ENCODE results near the gene SKAP2. TPM values are rescaled to one million over a fixed set of nuclear protein-coding genes. Genes with fewer than 3 reads are reported as not detected.

SKAP2 gene
- total and polyA plus RNA-seq, 2 experiments from 2014 or later = 2.5 to 4.4 TPM

DNA sequence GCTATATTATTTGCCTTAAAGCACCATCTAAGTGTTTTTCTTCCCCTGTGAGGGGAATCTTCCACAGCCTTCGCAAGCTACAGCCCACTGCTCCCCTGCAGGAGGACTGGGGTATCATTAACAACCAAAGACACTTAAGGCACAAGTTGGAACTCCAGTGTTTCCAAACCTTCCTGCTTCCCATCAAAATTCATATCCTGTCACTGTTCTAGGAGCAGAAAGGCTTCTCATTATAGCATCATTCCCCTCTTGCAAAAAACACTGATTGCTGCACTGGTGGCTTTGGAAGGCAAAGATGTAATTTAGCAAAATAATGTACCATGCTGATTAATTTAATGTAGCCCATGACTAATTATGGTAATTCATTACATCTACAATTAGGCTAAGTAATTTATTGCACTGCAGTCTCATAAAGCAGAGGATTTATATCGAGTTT lies 207.2 kb downstream of the SKAP2 start:
- Histone ChIP-seq H3K4me2 (peak overlapping the region; percentile 85), H3K27me3 (ENCODE audit: insufficient read depth) (no peaks in the 10 kb centered on the region), H3K4me3 (peak overlapping the region; percentile 52), H3F3A (replicated peaks; ENCODE audit: low read depth) (0 out of 2 replicates have a peak, but pooled peaks cover 3% of the 10 kb centered on the region), H3K36me3 (ENCODE audit: insufficient read depth) (no peaks in the 10 kb centered on the region), H3K27ac (ENCODE audit: low read depth) (no peak overlapping the region), H4K20me1 (replicated peaks; ENCODE audit: insufficient read depth) (no peaks in the 10 kb centered on the region), H2AFZ (no peak overlapping the region), H3K79me2 (replicated peaks; ENCODE audit: insufficient read depth) (no peaks in the 10 kb centered on the region), H3K4me1 (ENCODE audit: insufficient read depth) (peaks cover 70% of the 10 kb centered on the region), H3K9me2 (ENCODE audit: insufficient read depth) (no peaks in the 10 kb centered on the region)
- Mint-ChIP-seq H3K9me3 (no peaks in the 10 kb centered on the region), H3K4me3 (peak overlapping the region; percentile 60), H3K36me3 (ENCODE audit: low read depth) (no peaks in the 10 kb centered on the region), H3K27ac (peak overlapping the region; percentile 74; the same call in 1 of the 2 replicates), H3K4me1 (peaks cover 69% of the 10 kb centered on the region), H3K27me3 (ENCODE audit: insufficient read depth, low read depth, poor library complexity) (peaks cover 2% of the 10 kb centered on the region)
- TF ChIP-seq ZNF331 (CRISPR knock-in tag; IDR thresholded peaks at IDR 0.05; ENCODE audit: low read depth) = no peak
- TF ChIP-seq EZH2phosphoT487 (IDR thresholded peaks at IDR 0.05; ENCODE audit: unreplicated experiment) = no peak
- TF ChIP-seq EZH2 (IDR thresholded peaks at IDR 0.05; ENCODE audit: low read depth, unreplicated experiment) = no peak
- TF ChIP-seq NANOG (IDR thresholded peaks at IDR 0.05; ENCODE audit: borderline replicate concordance) = no peak
- TF ChIP-seq, protein P1, sequence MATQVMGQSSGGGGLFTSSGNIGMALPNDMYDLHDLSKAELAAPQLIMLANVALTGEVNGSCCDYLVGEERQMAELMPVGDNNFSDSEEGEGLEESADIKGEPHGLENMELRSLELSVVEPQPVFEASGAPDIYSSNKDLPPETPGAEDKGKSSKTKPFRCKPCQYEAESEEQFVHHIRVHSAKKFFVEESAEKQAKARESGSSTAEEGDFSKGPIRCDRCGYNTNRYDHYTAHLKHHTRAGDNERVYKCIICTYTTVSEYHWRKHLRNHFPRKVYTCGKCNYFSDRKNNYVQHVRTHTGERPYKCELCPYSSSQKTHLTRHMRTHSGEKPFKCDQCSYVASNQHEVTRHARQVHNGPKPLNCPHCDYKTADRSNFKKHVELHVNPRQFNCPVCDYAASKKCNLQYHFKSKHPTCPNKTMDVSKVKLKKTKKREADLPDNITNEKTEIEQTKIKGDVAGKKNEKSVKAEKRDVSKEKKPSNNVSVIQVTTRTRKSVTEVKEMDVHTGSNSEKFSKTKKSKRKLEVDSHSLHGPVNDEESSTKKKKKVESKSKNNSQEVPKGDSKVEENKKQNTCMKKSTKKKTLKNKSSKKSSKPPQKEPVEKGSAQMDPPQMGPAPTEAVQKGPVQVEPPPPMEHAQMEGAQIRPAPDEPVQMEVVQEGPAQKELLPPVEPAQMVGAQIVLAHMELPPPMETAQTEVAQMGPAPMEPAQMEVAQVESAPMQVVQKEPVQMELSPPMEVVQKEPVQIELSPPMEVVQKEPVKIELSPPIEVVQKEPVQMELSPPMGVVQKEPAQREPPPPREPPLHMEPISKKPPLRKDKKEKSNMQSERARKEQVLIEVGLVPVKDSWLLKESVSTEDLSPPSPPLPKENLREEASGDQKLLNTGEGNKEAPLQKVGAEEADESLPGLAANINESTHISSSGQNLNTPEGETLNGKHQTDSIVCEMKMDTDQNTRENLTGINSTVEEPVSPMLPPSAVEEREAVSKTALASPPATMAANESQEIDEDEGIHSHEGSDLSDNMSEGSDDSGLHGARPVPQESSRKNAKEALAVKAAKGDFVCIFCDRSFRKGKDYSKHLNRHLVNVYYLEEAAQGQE (IDR thresholded peaks at IDR 0.05; ENCODE audit: unreplicated experiment) = no peak
- no peak for TF ChIP-seq ZNF114 (CRISPR knock-in tag; IDR thresholded peaks at IDR 0.05)
- TF ChIP-seq ZNF462 (CRISPR knock-in tag; IDR thresholded peaks at IDR 0.05) = no peak
- TF ChIP-seq POLR2AphosphoS5 (IDR thresholded peaks at IDR 0.05; ENCODE audit: low read depth) = no peak
- TF ChIP-seq, protein P2, sequence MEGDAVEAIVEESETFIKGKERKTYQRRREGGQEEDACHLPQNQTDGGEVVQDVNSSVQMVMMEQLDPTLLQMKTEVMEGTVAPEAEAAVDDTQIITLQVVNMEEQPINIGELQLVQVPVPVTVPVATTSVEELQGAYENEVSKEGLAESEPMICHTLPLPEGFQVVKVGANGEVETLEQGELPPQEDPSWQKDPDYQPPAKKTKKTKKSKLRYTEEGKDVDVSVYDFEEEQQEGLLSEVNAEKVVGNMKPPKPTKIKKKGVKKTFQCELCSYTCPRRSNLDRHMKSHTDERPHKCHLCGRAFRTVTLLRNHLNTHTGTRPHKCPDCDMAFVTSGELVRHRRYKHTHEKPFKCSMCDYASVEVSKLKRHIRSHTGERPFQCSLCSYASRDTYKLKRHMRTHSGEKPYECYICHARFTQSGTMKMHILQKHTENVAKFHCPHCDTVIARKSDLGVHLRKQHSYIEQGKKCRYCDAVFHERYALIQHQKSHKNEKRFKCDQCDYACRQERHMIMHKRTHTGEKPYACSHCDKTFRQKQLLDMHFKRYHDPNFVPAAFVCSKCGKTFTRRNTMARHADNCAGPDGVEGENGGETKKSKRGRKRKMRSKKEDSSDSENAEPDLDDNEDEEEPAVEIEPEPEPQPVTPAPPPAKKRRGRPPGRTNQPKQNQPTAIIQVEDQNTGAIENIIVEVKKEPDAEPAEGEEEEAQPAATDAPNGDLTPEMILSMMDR (conservative IDR thresholded peaks at IDR 0.05; ENCODE audit: low read depth in 2 of 2) = no peak
- TF ChIP-seq JUNB (IDR thresholded peaks at IDR 0.05; ENCODE audit: unreplicated experiment) = no peak
- peak; percentile 36 for DNase-seq (ENCODE audit: low spot score)
- peak; percentile 67 for ATAC-seq

Data from GM23338 (cell line).